KMS-11 (cell line): ENCODE data around the gene SUPT6H.

Experiments used
- H2AFZ ChIP-seq: fragments of 200-600 bp; sonication (generic); 2 replicates; pipeline ENCODE4 v1.6.1; 2016; ENCODE audit warnings: antibody characterized with exemption, mixed run types, low read depth
- H3K27ac ChIP-seq: fragments of 200-600 bp; sonication (generic); 2 replicates; pipeline ENCODE4 v1.6.1; 2016; ENCODE audit warnings: mild to moderate bottlenecking, mixed run types
- H3K27me3 ChIP-seq: fragments of 200-600 bp; sonication (generic); 2 replicates; pipeline ENCODE4 v1.6.1; 2017; ENCODE audit warnings: mild to moderate bottlenecking, low read depth, mixed run types, moderate library complexity; ENCODE audit not compliant: insufficient read depth
- H3K36me3 ChIP-seq: fragments of 200-600 bp; sonication (generic); 2 replicates; pipeline ENCODE4 v1.6.1; 2017; ENCODE audit warnings: mild to moderate bottlenecking, mixed run types; ENCODE audit not compliant: insufficient read depth
- H3K4me1 ChIP-seq: fragments of 200-600 bp; sonication (generic); 2 replicates; pipeline ENCODE4 v1.6.1; 2016; ENCODE audit warnings: mild to moderate bottlenecking, low read depth, mixed run types; ENCODE audit not compliant: poor library complexity, severe bottlenecking
- H3K4me2 ChIP-seq: fragments of 200-600 bp; sonication (generic); 2 replicates; pipeline ENCODE4 v1.7.0; 2016; ENCODE audit warnings: mild to moderate bottlenecking, mixed run types
- H3K4me3 ChIP-seq: fragments of 200-600 bp; sonication (generic); IDR thresholded peaks from 2 replicates; pipeline ENCODE4 v1.6.1; 2017; ENCODE audit warnings: low read depth, low read length, mixed read lengths; ENCODE audit not compliant: insufficient read depth
- H3K79me2 ChIP-seq: fragments of 200-600 bp; sonication (generic); 2 replicates; pipeline ENCODE4 v1.6.1; 2016; ENCODE audit warnings: low read depth, mixed run types; ENCODE audit not compliant: insufficient read depth
- H3K9ac ChIP-seq: fragments of 200-600 bp; sonication (generic); 2 replicates; pipeline ENCODE4 v1.6.1; 2016; ENCODE audit warnings: mild to moderate bottlenecking, mixed run types
- H4K20me1 ChIP-seq: fragments of 200-600 bp; sonication (generic); 2 replicates; pipeline ENCODE4 v1.6.1; 2016; ENCODE audit warnings: mild to moderate bottlenecking, mixed run types; ENCODE audit not compliant: insufficient read depth
- TF ChIP-seq, protein P1 (sequence below): fragments of 200-600 bp; sonication (generic); conservative IDR thresholded peaks from 2 replicates; pipeline ENCODE4 v1.6.1; 2017; ENCODE audit warnings: low read depth, mild to moderate bottlenecking, antibody characterized with exemption, low read length, moderate library complexity, mixed read lengths

SUPT6H gene

GRCh38 chr17:28675490-28675889 is 13.5 kb downstream of the SUPT6H start:
- H4K20me1 ChIP-seq, result 0 out of 2 replicates have a peak, but pooled peaks cover 5% of the 10 kb centered on the region

GRCh38 chr17:28675980-28676379 is 14.0 kb downstream of the SUPT6H start:
- H3K79me2 ChIP-seq, result peaks cover 3% of the 10 kb centered on the region; the same call in 1 of the 2 replicates
- H2AFZ ChIP-seq, result no peak overlapping the region
- TF ChIP-seq, protein P1, sequence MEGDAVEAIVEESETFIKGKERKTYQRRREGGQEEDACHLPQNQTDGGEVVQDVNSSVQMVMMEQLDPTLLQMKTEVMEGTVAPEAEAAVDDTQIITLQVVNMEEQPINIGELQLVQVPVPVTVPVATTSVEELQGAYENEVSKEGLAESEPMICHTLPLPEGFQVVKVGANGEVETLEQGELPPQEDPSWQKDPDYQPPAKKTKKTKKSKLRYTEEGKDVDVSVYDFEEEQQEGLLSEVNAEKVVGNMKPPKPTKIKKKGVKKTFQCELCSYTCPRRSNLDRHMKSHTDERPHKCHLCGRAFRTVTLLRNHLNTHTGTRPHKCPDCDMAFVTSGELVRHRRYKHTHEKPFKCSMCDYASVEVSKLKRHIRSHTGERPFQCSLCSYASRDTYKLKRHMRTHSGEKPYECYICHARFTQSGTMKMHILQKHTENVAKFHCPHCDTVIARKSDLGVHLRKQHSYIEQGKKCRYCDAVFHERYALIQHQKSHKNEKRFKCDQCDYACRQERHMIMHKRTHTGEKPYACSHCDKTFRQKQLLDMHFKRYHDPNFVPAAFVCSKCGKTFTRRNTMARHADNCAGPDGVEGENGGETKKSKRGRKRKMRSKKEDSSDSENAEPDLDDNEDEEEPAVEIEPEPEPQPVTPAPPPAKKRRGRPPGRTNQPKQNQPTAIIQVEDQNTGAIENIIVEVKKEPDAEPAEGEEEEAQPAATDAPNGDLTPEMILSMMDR, result peak; percentile 57
- no peaks in the 10 kb centered on the region for H3K27me3 ChIP-seq
- no peak overlapping the region for H3K4me3 ChIP-seq
- peaks cover 24% of the 10 kb centered on the region for H3K36me3 ChIP-seq
- 0 out of 2 replicates have a peak, but pooled peaks cover 4% of the 10 kb centered on the region for H4K20me1 ChIP-seq
- H3K4me2 ChIP-seq, result no peak overlapping the region
- no peak overlapping the region for H3K9ac ChIP-seq
- H3K4me1 ChIP-seq, result peaks cover under 1% of the 10 kb centered on the region
- no peak overlapping the region for H3K27ac ChIP-seq

More at GRCh38 chr17:28675490-28675889, 13.5 kb downstream of the SUPT6H start:
- Histone ChIP-seq H2AFZ (no peak overlapping the region), H3K36me3 (peaks cover 24% of the 10 kb centered on the region), H3K9ac (no peak overlapping the region), H3K4me3 (no peak overlapping the region), H3K4me2 (no peak overlapping the region), H3K4me1 (peaks cover 5% of the 10 kb centered on the region), H3K27ac (no peak overlapping the region), H3K79me2 (peaks cover 5% of the 10 kb centered on the region; the same call in 1 of the 2 replicates), H3K27me3 (no peaks in the 10 kb centered on the region)
- TF ChIP-seq, protein P1, result no peak

- Histone ChIP-seq H3K27me3 (no peaks in the 10 kb centered on the region), H3K4me2 (no peak overlapping the region), H2AFZ (no peak overlapping the region), H3K9ac (no peak overlapping the region), H4K20me1 (no peaks in the 10 kb centered on the region), H3K4me1 (no peaks in the 10 kb centered on the region), H3K36me3 (peaks cover 24% of the 10 kb centered on the region; the same call in 1 of the 2 replicates), H3K27ac (no peak overlapping the region), H3K79me2 (no peaks in the 10 kb centered on the region), H3K4me3 (no peak overlapping the region)
- TF ChIP-seq, protein P1, result no peak
These were observed 20.6 kb downstream of the SUPT6H start for GRCh38 chr17:28682655-28683054.

DNA sequence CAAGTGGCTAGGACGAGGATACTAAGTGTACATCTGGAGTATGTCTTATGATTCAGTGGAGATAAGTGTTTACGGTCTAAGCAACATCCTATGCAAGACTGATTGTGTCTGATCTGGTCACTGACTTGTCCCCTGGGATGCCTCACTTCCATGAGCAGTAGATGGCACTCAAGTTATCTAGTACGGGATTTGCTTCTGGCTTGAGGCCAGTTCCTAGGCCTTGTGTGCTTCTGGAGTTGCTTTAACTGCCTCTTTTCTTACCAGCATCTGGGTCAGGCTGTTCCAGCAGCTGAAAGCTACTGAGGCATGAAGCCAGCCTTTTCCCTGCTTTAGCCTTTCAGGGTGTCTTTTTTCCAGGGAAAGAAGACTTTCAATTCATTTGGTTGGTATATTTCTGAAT is 23.0 kb downstream of the SUPT6H start:
- H3K4me2 ChIP-seq, result no peak overlapping the region
- no peak overlapping the region for H3K4me3 ChIP-seq
- no peaks in the 10 kb centered on the region for H4K20me1 ChIP-seq
- no peak overlapping the region for H3K9ac ChIP-seq
- no peak overlapping the region for H3K27ac ChIP-seq
- peaks cover 39% of the 10 kb centered on the region; the same call in 1 of the 2 replicates for H3K36me3 ChIP-seq
- no peak overlapping the region for H2AFZ ChIP-seq
- TF ChIP-seq, protein P1, result no peak
- H3K79me2 ChIP-seq, result no peaks in the 10 kb centered on the region
- H3K27me3 ChIP-seq, result no peaks in the 10 kb centered on the region
- no peaks in the 10 kb centered on the region for H3K4me1 ChIP-seq
